AG04449 (cell line): ENCODE results near the gene ZCRB1.

Source experiments
- CTCF ChIA-PET: fragments of 350-600 bp; formaldehyde crosslinking; extraction: SDS; loops from one replicate; lab custom pipeline; 2021; ENCODE audit warnings: antibody characterized with exemption; lab: Yijun Ruan, JAX
- POLR2A ChIA-PET: fragments of 400-600, 350-600 bp; formaldehyde crosslinking; extraction: SDS; loops from one replicate; lab custom pipeline; 2020; ENCODE audit warnings: antibody characterized with exemption, inconsistent platforms; lab: Yijun Ruan, JAX
- DNase-seq: peaks from one replicate; pipeline ENCODE4 v3.0.0-alpha.2; 2010; ENCODE audit warnings: low read depth, low spot score
- H3K4me3 ChIP-seq: 2 replicates; pipeline ENCODE4 v1.5.1; 2011; ENCODE audit warnings: low read depth, mild to moderate bottlenecking, control low read depth, low read length
- TF ChIP-seq, protein P1 (sequence below): IDR thresholded peaks from one replicate; pipeline ENCODE4 v1.5.1; 2011; ENCODE audit warnings: mild to moderate bottlenecking, moderate library complexity, low read length, control low read depth, inconsistent platforms; ENCODE audit not compliant: insufficient read depth; ENCODE audit errors: missing control alignments

The ZCRB1 gene

DNA sequence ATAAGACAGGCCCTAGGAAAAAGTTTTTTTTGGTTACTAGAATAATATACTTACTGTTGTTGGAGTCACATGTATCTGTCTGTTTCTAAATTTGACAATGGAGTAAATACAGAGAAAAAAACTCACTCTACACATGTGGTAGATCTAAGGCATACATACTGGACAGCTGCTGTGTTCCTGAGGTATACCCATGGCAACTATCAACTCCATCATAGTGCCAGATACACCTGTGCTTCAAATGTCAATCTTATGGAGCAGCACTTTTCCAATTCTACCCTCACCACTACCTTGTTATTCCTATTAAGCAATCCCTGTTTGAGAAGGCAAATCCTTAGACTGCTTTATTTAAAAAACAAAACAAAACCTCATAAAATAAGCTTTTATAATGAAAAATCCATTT lies 3.3 kb downstream of the ZCRB1 start:
- ChIA-PET CTCF (interaction anchor here (0.9 to 2.5 kb wide), 3 partner anchors 9 to 169 kb away, joined by 3 to 11 read pairs (median 3); no protein-coding TSS in a partner anchor), POLR2A (no interaction called here)
- no peak overlapping the region for H3K4me3 ChIP-seq
- TF ChIP-seq, protein P1, sequence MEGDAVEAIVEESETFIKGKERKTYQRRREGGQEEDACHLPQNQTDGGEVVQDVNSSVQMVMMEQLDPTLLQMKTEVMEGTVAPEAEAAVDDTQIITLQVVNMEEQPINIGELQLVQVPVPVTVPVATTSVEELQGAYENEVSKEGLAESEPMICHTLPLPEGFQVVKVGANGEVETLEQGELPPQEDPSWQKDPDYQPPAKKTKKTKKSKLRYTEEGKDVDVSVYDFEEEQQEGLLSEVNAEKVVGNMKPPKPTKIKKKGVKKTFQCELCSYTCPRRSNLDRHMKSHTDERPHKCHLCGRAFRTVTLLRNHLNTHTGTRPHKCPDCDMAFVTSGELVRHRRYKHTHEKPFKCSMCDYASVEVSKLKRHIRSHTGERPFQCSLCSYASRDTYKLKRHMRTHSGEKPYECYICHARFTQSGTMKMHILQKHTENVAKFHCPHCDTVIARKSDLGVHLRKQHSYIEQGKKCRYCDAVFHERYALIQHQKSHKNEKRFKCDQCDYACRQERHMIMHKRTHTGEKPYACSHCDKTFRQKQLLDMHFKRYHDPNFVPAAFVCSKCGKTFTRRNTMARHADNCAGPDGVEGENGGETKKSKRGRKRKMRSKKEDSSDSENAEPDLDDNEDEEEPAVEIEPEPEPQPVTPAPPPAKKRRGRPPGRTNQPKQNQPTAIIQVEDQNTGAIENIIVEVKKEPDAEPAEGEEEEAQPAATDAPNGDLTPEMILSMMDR = no peak
- DNase-seq = no peak

GRCh38 chr12:42320796-42321195 lies 5.1 kb downstream of the ZCRB1 start:
- no peak overlapping the region for H3K4me3 ChIP-seq
- no peak for DNase-seq
- POLR2A ChIA-PET = interaction anchor here (0.6 kb wide), 1 partner anchor 12 kb away, joined by 3 read pairs; no protein-coding TSS in a partner anchor
- TF ChIP-seq, protein P1 = no peak
- CTCF ChIA-PET = no interaction called here

- DNase-seq = no peak
- ChIA-PET CTCF (interaction anchor here (1.2 kb wide), 1 partner anchor 57 kb away, joined by 3 read pairs; no protein-coding TSS in a partner anchor), POLR2A (interaction anchor here (0.5 kb wide), 1 partner anchor 1506 kb away, joined by 3 read pairs; no protein-coding TSS in a partner anchor)
- TF ChIP-seq, protein P1 = no peak
- H3K4me3 ChIP-seq = no peak overlapping the region
These were observed 10.8 kb downstream of the ZCRB1 start for GRCh38 chr12:42315108-42315507.

DNA sequence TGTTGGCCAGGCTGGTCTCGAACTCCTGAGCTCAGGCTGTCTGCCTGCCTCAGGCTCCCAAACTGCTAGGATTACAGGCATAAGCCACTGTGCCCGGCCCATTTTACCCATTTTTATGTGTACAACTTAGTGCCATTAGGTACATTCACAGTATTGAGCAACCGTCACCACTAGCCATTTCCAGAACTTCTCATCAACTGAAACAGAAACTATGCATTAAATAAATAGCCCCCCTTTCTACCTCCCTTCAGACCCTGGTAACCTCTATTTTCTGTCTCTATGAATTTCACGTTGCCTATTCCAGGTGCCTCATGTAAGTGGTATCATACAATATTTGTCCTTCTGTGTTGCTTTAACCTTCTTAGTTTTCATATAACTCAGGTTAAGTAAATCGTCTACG lies 15.9 kb downstream of the ZCRB1 start:
- POLR2A ChIA-PET = no interaction called here
- TF ChIP-seq, protein P1 = no peak

GRCh38 chr12:42308390-42308789 lies 17.5 kb downstream of the ZCRB1 start:
- CTCF ChIA-PET = no interaction called here
- DNase-seq = no peak
- TF ChIP-seq, protein P1 = no peak
- no peak overlapping the region for H3K4me3 ChIP-seq
- POLR2A ChIA-PET = interaction anchor here (0.7 kb wide), 1 partner anchor 12 kb away, joined by 3 read pairs; no protein-coding TSS in a partner anchor

More for the DNA sequence above, 15.9 kb downstream of the ZCRB1 start:
- CTCF ChIA-PET = no interaction called here
- no peak overlapping the region for H3K4me3 ChIP-seq
- DNase-seq = no peak

DNA sequence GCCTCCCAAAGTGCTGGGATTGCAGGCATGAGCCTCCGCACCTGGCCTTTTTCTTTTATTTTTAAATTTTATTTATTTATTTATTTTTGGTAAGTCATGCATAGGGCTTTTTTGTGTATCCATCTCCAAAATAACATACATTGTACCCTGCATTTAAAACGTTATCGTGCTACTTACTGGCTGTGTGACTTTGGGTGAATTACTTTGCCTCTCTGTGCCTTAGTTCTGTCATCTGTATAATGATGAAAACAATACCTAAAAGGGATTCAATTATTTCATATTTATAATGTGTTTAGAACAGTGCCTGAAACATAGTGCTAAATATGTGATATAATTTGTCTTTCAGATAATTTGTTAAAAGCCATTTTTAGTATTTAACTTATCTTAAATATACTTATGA lies 19.6 kb downstream of the ZCRB1 start:
- TF ChIP-seq, protein P1 = no peak
- POLR2A ChIA-PET = no interaction called here
- no peak for DNase-seq
- CTCF ChIA-PET = no interaction called here
- no peak overlapping the region for H3K4me3 ChIP-seq
